Measurements from ENCODE around the gene CAVIN4. TPM values are rescaled to one million over a fixed set of nuclear protein-coding genes. Genes with fewer than 3 reads are reported as not detected.
A peak's percentile ranks its signal among the peaks of the same experiment; 100 is the strongest.

Gene CAVIN4, protein sequence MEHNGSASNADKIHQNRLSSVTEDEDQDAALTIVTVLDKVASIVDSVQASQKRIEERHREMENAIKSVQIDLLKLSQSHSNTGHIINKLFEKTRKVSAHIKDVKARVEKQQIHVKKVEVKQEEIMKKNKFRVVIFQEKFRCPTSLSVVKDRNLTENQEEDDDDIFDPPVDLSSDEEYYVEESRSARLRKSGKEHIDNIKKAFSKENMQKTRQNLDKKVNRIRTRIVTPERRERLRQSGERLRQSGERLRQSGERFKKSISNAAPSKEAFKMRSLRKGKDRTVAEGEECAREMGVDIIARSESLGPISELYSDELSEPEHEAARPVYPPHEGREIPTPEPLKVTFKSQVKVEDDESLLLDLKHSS
- 2.2 and 5.2 TPM in 2 replicates for total RNA-seq (2014; rRNA removed)
- polyA plus RNA-seq (2012) = 10.8 TPM

DNA sequence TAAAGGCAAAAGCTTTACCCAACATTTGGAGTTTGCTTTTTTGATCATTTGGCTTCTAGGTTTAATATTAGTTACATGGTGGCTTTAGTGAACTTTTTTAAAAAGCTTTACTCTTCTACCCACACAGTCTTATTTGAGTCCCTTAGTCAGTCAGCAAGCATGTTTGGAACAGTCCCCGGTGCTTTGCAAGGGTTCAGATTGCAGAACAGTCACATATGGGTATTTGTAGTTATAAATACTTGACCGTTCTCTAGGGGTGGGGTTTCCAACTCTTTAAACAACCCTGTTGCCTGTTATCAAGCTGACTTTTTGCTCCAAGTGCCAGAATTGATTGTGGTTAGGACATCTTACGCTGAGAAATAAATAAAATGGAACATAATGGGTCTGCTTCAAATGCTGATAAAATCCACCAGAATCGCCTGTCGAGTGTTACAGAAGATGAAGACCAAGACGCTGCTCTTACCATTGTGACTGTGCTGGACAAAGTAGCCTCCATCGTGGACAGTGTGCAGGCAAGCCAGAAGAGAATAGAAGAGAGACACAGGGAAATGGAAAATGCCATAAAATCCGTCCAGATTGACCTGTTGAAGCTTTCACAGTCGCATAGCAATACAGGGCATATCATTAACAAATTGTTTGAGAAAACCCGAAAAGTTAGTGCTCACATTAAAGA, at the start of gene CAVIN4:
Gene CAVIN4, plus strand, starts transcription at position 304 of the 673 bp plus-strand sequence. Its CDS starts 65 bp downstream, at position 369.
- DNase-seq (ENCODE audit: low read depth) = peak; percentile 64

DNA sequence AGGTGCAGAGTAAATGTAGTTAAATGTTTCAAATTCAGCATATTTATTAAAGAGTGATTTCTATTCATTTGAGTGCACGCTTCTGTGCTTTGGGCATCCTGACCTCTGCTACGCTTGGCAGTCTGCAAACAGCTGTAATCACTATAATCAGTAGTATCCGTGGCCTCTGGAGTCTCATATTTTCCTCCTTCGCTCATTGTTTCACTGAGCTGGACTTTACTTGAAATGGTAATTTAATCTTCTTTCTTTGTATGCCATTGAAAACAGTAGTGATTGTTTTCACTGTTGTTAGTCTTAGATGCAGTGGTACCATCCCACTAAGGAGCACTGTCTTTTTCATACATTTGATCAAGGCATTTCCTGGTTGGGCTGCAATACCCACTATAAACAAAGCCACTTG, 43.5 kb upstream of the CAVIN4 start:
- DNase-seq (ENCODE audit: low read depth) = peak; percentile 13

DNA sequence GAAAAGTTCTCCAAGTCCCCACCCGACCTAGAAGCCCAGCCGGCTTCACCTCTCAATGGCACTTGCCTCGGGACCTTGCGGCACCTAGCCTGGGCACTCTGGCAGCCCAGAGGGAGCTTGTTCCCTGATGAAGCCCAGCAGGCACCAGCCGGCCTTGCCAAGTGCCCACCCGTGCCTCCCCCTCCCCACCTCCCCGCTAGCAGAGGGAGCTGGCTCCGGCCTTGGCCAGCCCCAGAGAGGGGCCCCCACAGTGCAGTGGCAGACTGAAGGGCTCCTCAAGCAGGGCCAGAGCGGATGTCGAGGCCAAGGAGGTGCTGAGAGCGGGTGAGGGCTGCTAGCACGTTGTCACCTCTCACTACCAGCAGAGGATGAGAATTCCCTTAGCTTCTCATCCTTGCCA, 37.6 kb upstream of the CAVIN4 start:
- DNase-seq (ENCODE audit: low read depth) = no peak

DNA sequence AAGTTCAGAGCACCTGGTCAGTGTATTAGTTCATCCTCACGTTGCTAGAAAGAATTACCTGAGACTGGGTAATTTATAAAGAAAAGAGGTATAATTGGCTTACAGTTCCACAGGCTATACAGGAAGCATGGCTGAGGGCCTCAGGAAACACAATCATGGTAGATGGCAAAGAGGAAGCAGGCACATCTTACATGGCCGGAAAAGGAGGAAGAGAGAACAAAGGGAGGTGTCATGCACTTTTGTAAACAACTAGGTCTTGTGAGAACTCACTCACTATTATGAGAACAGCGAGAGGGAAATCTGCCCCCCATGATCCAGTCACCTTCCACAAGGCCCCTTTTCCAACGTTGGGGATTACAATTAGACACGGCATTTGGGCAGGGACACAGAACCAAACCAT, 28.8 kb upstream of the CAVIN4 start:
- DNase-seq (ENCODE audit: low read depth) = no peak

DNA sequence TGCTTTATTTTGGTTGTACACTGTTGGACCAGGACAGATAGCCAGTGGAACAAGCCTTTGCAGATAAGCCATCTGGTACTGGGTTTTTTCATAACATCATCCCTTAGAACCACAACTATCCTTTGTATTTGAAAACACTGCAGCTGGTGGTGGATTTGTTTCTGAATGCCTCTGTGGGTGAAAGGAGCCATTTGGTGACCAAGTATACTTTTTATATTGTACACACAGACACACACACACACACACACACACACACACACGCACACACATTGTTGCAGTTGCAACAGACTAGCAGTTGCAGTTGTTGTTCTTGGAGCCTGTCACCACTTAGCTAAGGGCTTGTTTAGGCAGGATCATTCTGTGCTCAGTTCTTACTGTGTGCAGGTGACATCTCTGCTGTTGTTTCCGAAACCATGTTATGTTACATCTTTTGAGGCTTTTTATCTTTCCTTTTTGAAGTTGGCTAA, 22.9 kb upstream of the CAVIN4 start:
- DNase-seq (ENCODE audit: low read depth) = peak; percentile 54

DNA sequence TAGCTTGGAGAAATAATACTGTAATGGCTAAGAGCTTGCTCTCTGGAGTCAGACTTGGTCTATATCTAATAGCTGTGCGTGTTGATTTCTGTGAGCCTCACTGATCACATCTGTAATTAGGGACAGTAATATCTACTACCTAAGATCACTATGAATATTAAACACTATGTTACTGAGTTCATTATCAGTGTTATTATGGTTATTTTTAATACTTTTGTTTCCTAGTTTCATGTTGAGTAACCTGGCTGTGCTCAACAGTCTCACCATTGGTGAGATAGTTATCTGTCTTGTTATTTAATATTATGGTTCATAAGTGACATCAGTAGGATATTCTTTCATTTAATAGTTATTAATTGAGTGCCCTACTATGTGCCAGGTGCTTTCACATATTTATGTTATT, 22.4 kb upstream of the CAVIN4 start:
- DNase-seq (ENCODE audit: low read depth) = no peak

DNA sequence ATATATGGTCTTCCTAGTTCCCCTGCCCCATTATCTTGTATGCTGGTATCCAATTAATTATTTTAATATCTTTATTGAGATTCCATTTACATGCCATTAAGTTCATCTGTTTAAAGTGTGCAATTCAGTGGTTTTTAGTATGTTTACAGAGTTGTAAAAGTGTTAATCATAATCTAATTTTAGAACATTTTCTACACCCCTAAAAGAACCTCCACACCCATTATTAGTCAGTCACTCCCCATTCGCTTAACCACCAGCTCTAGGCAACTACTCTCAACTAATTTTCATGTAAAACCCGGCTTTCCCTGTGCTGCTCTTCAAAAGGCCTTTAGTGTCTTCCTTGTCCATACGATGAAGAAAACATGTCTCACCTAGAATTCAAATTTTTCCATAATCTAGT, 20.8 kb upstream of the CAVIN4 start:
- DNase-seq (ENCODE audit: low read depth) = no peak

DNA sequence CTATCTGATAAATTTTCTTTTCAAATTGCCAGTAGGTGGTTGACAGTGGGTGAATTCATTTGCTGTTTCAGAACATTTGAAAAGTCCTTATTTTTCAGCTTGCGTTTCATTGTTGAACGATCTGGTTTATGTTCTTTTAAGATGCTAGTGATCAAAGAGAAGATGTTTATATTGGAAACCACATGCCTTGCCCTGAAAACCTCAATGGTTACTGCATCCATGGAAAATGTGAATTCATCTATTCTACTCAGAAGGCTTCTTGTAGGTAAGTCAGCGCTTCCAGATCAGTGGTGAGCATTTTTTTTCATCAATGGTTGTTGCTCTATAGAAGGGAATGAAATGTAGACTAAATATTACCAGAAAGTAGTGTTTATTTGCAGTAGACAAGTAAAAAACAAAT, 16.6 kb upstream of the CAVIN4 start:
- DNase-seq (ENCODE audit: low read depth) = no peak

DNA sequence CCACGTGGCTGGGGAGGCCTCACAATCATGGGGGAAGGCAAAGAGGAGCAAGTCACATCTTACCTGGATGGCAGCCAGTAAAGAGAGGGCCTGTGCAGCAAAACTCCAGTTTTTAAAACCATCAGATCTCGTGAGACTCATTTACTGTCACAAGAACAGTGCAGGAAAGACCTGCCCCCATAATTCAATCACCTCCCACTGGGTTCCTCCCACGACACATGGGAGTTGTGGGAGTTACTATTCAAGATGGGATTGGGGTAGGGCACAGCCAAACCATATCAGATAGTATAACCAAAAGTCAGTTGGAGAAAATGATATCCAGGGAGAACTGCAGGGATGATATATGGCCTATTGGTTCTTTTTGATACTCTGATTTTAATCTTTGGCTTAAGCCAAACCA, 10.0 kb upstream of the CAVIN4 start:
- DNase-seq (ENCODE audit: low read depth) = no peak

DNA sequence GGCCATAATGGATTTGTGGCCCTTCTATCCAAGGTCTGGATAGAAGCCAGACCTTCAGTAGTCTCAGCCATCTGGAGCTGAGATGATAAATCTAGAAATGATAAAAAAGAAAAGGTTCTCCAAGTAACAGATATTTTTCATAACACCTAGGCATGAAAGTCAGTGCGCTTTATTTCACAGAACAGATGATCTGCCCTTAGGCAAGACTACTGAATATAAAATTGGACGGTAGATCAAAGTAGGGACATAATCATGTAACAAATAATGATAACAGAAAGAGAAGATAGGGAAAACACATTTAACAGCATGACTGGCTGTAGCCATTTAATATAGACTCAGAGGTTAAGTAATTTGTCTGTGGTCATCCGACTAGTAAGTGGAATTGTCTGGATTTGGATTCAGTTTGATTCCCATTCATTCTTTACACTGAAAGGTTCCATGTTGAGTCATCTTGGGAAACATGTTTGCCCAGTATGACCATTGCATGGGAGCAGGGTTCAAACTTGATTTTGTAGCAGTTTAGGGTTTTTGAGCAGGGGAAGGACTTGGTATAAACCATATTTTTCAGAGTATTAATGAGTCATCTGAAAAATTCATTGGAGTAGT, 4.1 kb upstream of the CAVIN4 start:
- DNase-seq (ENCODE audit: low read depth) = no peak

DNA sequence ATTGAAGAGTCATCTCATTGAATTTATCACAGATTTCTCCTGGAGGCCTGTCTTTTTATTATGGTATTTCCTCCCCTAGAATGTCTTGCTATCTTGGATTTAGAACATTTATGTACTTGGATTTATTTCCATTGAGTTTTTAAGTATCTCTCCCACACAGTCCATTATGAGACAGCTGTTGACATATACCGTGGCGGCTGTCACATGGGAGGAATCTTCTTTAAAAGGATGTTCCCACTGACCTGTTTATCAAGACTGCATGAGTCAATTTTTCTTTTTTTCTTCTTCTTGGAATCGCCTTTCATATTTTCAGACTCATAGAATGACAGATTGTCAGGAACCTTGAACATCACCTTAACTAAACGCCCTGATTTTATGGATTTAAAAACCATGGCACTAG, 2.9 kb upstream of the CAVIN4 start:
- DNase-seq (ENCODE audit: low read depth) = peak; percentile 74

DNA sequence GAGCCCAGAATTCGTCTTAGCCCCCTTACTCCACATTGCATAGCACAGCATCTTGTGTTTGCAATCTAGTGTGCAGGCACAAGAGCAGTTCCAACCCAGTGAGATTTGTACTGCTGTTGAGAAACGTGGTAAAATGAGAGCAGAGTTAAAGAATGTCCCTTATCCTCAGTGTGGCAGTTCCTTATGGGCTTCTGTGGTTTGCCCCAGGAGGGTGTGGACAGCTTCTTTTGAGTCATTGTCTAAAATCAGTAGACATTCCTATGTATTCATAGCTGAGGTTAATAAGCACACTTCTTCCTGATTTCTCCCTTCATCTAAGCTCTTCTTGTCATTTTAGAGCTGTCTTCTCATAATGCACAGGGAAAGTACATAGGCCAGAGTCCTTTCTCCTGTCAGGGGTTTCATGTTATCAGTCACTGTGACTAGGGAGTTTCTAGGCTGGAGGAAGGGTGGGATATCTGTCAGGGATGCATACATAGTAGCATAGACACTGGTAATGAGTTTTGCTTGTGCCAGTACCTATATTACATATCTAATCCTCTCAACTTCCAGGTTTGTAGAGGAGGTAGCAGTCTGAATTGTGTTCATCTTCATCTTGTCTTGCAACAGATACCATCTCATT, 2.0 kb upstream of the CAVIN4 start:
- peak; percentile 87 for DNase-seq (ENCODE audit: low read depth)

DNA sequence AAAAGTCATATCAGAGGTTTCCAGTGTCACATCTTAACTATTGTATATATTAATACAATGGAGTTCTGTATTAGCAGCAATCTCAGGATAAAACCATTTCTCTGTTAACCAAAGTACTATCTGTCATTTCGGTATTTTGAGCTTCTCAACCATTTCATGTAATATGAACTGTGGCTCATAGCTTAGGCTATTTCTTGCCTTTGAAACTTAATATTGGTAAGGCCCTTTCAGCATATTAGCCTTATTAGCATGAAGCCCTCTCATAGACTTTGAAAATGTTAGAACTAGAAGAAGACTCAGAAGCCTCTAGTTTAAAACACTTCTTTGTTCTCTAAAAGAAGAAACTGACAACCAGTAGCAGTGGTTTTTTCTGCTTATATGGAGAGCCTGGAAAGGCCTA, 731 bp downstream of the CAVIN4 start:
- no peak for DNase-seq (ENCODE audit: low read depth)

DNA sequence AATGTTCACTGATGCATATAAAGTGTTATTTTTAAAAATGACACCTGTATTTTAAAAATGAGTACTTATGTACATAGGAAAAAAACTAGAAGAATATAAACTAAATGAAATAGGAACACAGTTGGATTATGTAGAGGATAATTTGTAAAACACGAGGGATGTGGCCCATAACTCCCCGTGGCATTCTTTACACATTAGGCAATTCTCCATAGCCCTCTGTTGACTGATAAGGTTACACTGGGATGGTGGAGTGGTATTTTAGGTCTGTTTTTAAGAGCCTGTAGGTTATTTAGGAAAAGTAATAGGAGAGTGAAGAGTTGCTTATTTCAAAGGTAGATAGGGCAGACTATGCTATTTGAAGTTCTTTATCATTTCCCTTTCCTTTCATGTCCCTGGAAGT, 1.8 kb downstream of the CAVIN4 start:
- DNase-seq (ENCODE audit: low read depth) = peak; percentile 42

DNA sequence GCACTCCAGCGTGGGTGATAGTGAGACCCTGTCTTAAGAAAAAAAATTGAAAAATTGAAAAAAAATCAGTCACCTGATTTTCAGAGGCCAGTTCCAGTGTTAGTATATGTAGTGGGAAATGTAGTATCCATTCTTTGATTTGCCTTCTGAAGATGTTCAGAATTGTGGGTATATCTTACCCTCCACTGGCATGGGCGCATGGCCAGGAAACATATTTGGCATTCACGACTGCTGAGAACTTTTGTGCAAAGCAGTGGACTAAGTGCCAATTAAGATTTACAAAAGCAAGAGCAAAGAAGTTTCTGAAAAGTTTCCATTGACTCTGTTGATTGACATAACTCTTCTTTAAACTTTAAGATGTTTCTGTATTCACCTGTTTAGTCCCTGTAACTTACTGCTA, 2.4 kb downstream of the CAVIN4 start:
- no peak for DNase-seq (ENCODE audit: low read depth)

DNA sequence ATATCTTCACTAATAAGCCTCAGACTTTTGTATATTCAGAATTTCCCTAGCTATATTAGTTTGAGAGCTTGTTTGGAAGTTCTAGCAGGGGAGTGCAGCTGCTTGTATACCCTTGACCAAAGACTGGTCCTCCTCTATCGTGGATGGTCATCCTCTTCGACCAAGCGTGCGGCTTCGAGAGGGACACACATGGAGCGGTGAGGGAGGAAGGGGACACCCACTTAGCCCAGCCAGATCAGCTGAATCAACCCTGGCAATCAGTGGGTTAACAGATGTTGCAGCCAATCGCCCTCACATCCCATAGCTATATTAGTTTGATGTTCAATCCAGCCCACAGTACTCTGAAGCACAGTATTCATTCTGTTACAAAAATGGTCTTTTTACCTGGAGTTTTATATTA, 3.2 kb downstream of the CAVIN4 start:
- no peak for DNase-seq (ENCODE audit: low read depth)

DNA sequence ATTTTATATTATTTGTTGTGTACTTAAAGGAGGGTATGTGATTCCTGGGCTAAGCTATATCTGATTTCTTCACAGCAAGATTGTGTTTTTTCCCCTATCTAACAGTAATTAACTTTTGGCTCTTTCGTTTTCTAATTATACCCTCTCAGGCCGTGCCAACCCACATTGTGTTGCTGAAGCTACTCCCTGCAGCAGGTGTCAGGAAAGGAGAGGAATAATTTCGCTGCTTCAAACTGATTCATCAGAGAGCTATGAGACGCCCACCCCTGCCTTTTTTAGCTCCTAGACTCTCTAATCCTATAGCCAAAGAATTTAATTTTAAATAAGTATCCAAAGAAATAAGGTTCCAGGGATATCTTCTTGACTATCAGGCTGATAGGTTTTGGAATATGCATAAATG, 3.8 kb downstream of the CAVIN4 start:
- peak; percentile 48 for DNase-seq (ENCODE audit: low read depth)

DNA sequence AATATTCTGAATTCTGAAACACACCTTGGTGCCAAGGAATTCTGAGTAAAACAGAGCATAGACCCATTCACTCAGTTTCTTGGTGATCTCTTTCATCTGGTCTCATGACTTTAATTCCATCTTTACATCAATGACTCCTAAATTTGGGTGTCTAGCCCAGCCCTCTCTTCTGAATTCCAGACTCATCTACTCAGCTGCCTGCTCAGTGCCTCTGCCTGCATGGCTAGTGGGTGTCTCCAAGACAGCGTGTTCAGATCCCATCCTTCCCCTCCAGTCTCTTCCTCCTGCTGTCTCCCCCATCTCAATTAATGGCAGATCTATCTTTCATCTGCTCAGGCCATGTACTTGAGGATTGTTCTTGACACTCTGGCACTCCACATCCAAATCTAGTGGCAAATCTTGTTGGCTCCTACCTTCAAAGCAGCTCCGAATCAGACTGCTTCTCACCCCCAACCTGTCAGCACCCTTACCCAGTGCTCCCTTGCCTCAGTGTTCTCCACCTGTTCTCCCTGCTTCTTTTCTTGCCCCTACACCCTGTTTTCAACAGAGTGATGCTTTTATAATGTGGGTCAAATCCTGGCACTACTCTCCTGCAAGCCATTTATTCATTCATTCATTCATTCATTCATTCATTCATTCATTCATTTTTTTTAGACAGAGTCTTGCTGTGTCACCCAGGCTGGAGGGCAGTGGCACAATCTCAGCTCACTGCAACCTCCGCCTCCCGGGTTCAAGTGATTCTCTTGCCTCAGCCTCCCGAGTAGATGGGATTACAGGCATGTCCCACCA, 5.3 kb downstream of the CAVIN4 start:
- DNase-seq (ENCODE audit: low read depth) = no peak

DNA sequence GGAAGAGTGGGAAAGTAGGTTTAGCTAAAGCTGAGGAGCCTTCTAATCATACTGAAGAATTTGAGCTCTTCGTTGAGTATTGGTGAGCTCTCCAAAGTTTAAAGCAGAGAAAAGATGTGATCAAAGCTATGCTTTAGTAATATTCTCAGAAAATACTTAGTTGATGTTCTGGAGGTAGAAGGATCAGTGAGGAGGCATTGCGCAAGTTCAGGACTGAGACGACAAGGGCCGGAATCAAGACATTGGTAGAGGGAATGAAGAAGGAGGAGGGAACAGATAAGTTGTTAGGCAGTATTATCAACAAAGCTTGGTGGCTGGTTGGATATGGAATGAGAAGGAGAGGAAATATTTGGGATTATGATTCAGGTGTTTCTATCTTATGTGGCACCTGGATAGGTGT, 7.1 kb downstream of the CAVIN4 start:
- no peak for DNase-seq (ENCODE audit: low read depth)

DNA sequence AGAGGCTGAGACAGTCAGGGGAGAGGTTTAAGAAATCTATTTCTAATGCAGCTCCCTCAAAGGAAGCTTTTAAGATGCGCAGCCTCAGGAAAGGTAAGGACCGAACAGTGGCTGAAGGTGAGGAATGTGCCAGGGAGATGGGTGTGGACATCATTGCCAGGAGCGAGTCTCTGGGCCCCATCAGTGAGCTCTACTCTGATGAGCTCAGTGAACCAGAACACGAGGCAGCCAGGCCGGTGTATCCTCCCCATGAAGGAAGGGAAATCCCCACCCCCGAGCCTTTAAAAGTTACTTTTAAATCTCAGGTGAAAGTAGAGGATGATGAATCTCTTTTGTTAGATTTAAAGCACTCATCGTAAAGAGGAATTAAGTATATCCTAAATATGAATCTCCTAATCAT, 8.2 kb downstream of the CAVIN4 start:
- no peak for DNase-seq (ENCODE audit: low read depth)

DNA sequence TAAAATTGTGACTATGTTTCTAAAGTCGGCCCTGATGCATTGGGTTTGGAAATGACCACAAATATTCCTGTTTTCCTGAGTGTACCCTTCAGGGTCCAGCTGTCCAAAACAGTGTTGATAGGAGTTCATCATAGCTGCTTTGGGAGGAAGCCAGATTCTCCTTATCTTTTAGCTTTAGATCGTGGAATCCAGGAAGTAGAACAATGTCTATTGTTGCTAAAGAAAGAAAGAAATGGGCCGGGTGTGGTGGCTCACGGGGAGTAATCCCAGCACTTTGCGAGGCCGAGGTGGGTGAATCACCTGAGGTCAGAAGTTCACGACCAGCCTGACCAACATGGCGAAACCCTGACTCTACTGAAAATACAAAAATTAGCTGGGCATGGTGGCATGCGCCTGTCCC, 9.5 kb downstream of the CAVIN4 start:
- DNase-seq (ENCODE audit: low read depth) = peak; percentile 86

All from LHCN-M2 (cell line).